ENCODE measurements around the gene CDKN2D.
"Not testable (repeated sequence)": the region's sequence is repeated elsewhere in the genome, so short reads cannot be mapped to it uniquely, and the experiment has no call there.

CDKN2D gene

GRCh38 chr19:10551698-10552301 lies 17.0 kb downstream of the CDKN2D start:
- peak; percentile 52 to 67 for DNase-seq

DNA sequence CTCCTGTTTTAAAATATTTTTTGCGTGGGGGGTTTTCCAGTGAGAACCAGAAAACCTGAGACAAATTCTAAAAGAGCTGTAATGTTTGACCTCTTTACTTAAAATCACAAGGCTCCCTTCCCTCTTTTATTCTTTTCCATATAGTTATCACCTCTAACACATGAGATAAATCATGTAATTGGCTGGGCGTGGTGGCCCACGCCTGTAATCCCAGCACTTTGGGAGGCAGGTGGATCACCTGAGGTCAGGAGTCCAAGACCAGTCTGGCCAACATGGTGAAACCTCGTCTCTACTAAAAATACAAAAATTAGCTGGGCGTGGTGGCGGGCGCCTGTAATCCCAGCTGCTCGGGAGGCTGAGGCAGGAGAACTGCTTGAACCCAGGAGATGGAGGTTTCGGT lies 17.8 kb downstream of the CDKN2D start:
- DNase-seq, result not testable (repeated sequence)

GRCh38 chr19:10550336-10550735 lies 18.4 kb downstream of the CDKN2D start:
- no peak for DNase-seq

- DNase-seq, result no peak
Observed at GRCh38 chr19:10549733-10550132, 19.0 kb downstream of the CDKN2D start.

GRCh38 chr19:10548746-10549276 lies 20.0 kb downstream of the CDKN2D start:
- DNase-seq, result no peak

GRCh38 chr19:10546817-10547216 lies 22.0 kb downstream of the CDKN2D start:
- DNase-seq, result no peak

DNA sequence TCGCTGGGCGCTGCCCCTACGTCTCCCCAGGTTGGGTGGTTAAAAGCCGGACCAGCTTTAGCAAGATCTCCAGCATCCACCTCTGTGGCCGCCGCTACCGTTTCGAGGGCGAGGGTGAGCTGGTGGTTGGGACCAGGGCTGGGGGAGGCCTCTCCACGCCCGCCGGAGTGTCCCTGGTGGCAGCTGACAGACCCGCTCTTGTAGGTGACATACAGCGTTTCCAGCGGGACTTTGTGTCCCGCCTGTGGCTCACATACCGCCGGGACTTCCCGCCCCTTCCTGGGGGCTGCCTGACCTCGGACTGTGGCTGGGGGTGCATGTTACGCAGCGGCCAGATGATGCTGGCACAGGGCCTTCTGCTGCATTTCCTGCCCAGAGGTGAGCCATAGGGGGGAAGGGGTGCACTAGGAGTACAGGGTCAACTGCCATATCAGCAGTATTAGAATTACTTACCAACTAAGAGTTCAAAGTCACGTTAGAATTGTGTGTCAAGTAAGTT lies 24.0 kb downstream of the CDKN2D start:
- no peak for DNase-seq

DNA sequence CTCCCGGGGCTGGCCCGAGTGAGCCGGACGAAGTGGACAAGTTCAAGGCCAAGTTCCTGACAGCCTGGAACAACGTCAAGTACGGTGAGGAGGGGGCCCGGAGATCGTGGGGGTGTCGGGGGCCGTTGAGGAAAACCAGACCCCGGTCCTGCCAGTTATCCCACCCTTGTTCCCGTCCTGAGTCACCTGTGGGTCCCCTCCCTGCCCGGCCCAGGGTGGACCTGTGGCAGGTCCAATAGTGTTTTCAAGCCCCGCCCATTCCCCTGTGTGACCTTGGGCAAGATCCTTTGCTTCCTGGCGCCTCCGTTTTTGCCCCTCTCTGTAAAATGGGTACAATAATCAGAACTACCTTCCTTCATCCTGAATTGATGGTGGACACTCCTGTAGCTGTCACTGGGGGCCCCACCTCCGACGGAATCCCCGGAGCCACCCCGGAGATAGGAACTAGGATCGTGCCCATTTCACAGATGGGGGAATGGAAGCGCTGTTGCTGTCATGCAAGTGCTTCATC lies 24.5 kb downstream of the CDKN2D start:
- DNase-seq, result peak in 1 of 2 donors; percentile 35

- peak; percentile 80 to 87 for DNase-seq
Observed at GRCh38 chr19:10543420-10544241, 25.1 kb downstream of the CDKN2D start, which contains the start of gene ATG4D. Gene ATG4D, plus strand, starts transcription at chr19:10543904. Its CDS starts 187 bp downstream, at chr19:10544091.

- DNase-seq, result no peak
Observed at GRCh38 chr19:10543059-10543419, 25.7 kb downstream of the CDKN2D start.

- not testable (repeated sequence) for DNase-seq
Observed at GRCh38 chr19:10539016-10539415, 29.8 kb downstream of the CDKN2D start.

DNA sequence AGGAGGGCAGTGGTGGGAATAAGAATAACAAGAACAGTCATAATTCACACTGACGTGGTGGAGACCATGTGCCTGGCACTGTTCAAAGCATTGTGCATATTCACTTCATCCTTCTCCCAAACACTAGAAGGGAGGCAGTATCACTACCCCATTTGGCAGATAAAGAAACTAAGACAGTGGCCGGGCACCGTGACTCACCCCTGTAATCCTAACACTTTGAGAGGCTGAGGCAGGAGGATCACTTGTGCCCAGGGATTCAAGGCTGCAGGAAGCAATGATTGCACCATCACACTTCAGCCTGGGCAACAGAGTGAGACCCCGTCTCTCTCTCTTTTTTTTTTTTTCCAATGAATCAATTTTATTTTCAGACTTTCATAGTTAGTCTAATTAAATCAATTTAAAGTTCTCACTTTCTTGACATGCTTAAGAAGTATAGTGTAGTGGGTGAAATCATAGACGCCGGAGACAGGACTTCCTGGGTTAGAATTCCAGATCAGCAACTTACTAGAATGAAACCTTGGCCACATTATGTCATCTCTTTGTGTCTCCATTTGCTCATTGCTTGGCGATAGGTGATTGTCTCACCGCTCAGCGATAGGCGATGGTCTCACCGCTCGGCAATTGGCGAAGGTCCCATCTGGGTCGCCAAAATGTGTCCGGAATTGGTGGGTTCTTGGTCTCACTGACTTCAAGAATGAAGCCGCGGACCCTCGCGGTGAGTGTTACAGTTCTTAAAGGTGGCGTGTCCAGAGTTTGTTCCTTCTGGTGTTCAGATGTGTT lies 30.4 kb downstream of the CDKN2D start:
- no peak for DNase-seq

DNA sequence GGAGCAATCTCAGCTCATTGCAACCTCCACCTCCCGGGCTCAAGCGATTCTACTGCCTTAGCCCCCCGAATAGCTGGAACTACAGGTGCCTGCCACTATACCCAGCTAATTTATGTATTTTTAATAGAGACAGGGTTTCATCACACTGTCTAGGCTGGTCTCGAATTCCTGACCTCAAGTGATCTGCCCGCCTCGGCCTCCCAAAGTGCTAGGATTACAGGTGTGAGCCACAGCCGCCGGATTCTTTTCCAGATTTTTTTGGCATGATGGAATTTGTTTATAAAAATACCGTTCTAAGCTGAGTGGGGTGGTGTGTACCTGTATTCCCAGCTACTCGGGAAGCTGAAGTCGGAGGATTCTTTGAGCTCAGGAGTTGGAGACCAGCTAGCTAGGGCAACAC lies 31.1 kb downstream of the CDKN2D start:
- no peak for DNase-seq

GRCh38 chr19:10535613-10536012 lies 33.2 kb downstream of the CDKN2D start:
- no peak for DNase-seq

DNA sequence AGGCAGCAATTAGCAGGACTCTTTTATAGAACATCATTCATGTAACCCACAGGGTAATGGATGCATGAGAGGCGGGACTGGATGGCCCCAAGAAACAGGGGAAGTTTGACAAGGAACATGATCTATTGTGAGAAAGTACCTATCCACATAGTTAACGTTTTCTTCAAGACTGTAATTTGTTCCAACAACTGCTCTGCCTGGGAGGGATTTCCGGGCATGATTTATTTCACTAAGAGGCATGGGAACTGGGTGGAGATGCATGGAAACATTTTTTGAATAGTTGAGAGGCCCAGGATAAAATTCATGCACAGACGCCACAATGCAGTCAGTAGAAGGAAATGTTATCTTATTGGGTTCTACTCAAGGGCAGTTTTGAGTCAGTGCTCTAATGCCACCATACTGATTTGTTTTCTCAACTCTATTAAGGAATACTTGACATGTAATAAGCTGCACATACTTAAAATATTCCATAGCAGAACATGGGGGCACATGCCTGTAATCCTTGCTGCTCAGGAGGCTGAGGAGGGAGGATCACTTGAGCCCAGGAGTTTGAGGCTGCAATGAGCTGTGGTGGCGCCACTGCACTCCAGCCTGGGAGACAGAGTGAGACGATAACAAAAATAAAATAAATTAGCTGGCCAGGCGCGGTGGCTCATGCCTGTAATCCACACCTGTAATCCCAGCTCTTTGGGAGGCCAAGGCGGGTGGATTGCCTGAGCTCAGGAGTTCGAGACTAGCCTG lies 35.0 kb downstream of the CDKN2D start:
- DNase-seq, result no peak

- DNase-seq, result no peak
Observed at GRCh38 chr19:10532457-10532856, 36.3 kb downstream of the CDKN2D start.

- not testable (repeated sequence) for DNase-seq
Observed at GRCh38 chr19:10526887-10527286, 41.9 kb downstream of the CDKN2D start.

GRCh38 chr19:10525636-10526035 lies 43.1 kb downstream of the CDKN2D start:
- no peak for DNase-seq

GRCh38 chr19:10523135-10523636 lies 45.6 kb downstream of the CDKN2D start:
- DNase-seq, result peak in 1 of 2 donors; percentile 55

DNA sequence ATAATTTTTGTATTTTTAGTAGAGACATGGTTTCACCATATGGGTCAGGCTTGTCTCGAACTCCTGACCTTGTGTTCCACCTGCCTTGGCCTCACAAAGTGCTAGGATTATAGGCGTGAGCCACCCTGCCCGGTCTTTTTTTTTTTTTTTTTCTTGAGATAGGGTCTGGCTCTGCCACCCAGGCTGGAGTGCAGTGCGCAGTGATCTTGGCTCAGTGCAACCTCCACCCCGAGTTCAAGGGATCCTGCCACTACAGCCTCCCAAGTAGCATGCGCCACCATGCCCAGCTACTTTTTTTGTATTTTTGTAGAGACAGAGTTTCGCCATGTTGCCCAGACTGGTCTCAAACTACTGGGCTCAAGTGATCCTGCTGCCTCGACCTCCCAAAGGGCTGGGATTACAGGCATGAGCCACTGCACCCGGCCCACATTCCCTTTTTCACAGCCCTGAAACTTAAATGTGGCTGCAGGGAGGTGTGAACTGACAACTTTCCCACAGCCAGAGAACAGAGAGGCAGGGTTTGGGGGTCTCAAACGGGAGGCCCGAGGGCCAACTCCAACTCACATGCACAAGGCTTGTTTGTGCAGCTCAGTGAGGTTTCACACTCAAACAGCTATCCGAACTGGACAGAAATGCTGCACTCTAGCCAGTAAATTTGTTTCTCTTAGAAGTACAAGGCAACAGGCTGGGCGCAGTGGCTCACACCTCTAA lies 47.2 kb downstream of the CDKN2D start:
- no peak for DNase-seq

- no peak for DNase-seq
Observed at GRCh38 chr19:10520652-10521318, 48.0 kb downstream of the CDKN2D start.

All from CD4-positive, alpha-beta T cell treated with Interferon alpha-2 for 1 hour (primary cell).